HEK293 (cell line): ENCODE measurements around the gene B3GALT2.

ENCODE experiments used
- MYNN ChIP-seq: fragments of 450-650 bp; formaldehyde crosslinking; IDR thresholded peaks from 2 replicates; pipeline ENCODE4 v1.5.1; 2016; ENCODE audit warnings: missing biosample characterization, missing genetic modification characterization, borderline replicate concordance
- ZBTB49 ChIP-seq: fragments of 450-650 bp; formaldehyde crosslinking; IDR thresholded peaks from 2 replicates; pipeline ENCODE4 v1.5.1; 2016; ENCODE audit warnings: missing biosample characterization, missing genetic modification characterization, low read depth
- ZNF24 ChIP-seq: fragments of 450-650 bp; formaldehyde crosslinking; IDR thresholded peaks from 2 replicates; pipeline ENCODE4 v1.5.1; 2016; ENCODE audit warnings: missing biosample characterization, missing genetic modification characterization
- ZNF274 ChIP-seq, 2 experiments: fragments of 200-500 bp in 1 of 2; fragments of 450-650 bp in 1 of 2; sonication (Bioruptor generic) in 1 of 2; formaldehyde crosslinking in 1 of 2; IDR thresholded peaks; 2 replicates each; pipeline versions ENCODE4 v1.5.1 to v1.6.1; 2014 to 2016; ENCODE audit warnings: borderline replicate concordance in 1 of 2, inconsistent platforms in 1 of 2, low read length in 1 of 2, missing biosample characterization in 1 of 2, missing genetic modification characterization in 1 of 2
- ZNF391 ChIP-seq: fragments of 450-650 bp; formaldehyde crosslinking; IDR thresholded peaks from 2 replicates; pipeline ENCODE4 v1.5.1; 2016; ENCODE audit warnings: low read depth, missing biosample characterization, missing genetic modification characterization, borderline replicate concordance

GRCh38 chr1:193142409-193142808, 44.0 kb downstream of the B3GALT2 start:
- TF ChIP-seq MYNN (tag by site-specific recombination) (no peak), ZNF274 (IDR thresholded peaks at IDR 0.05; ENCODE audit: low read length) (no peak), ZNF274 (tag by site-specific recombination; IDR thresholded peaks at IDR 0.05; ENCODE audit: borderline replicate concordance) (no peak), ZBTB49 (tag by site-specific recombination) (no peak), ZNF24 (no peak), ZNF391 (tag by site-specific recombination) (no peak)
